Subcutaneous abdominal adipose tissue (tissue), 5 donors: Measurements from ENCODE around the gene ROCK2.
A peak's percentile ranks its signal among the peaks of the same experiment; 100 is the strongest.

Experiments
- H3K27ac ChIP-seq: one replicate; pipeline ENCODE4 v1.7.0; 2013; ENCODE audit warnings: low read depth, mild to moderate bottlenecking, inconsistent platforms, low read length, moderate library complexity
- H3K27me3 ChIP-seq, 5 donors: one replicate each; pipeline ENCODE4 v1.7.0; 2013; ENCODE audit warnings: low read length in 5 of 5, inconsistent platforms in 1 of 5; ENCODE audit not compliant: control insufficient read depth in 5 of 5, insufficient read depth in 4 of 5
- H3K36me3 ChIP-seq, 5 donors: one replicate each; pipeline ENCODE4 v1.7.0; 2013; ENCODE audit warnings: low read length in 5 of 5; ENCODE audit not compliant: control insufficient read depth in 5 of 5, insufficient read depth in 5 of 5
- H3K4me1 ChIP-seq, 5 donors: one replicate each; pipeline ENCODE4 v1.7.0; 2013; ENCODE audit warnings: low read length in 5 of 5, mild to moderate bottlenecking in 3 of 5, moderate library complexity in 1 of 5; ENCODE audit not compliant: control insufficient read depth in 5 of 5, insufficient read depth in 5 of 5
- H3K4me3 ChIP-seq, 5 donors: one replicate each; pipeline ENCODE4 v1.7.0; 2013; ENCODE audit warnings: low read length in 5 of 5, low read depth in 1 of 5
- H3K9ac ChIP-seq, 5 donors: one replicate each; pipeline ENCODE4 v1.7.0; 2013; ENCODE audit warnings: low read length in 5 of 5, mild to moderate bottlenecking in 4 of 5, moderate library complexity in 3 of 5
- H3K9me3 ChIP-seq, 5 donors: one replicate each; pipeline ENCODE4 v1.7.0; 2013; ENCODE audit warnings: low read length in 5 of 5; ENCODE audit not compliant: control insufficient read depth in 5 of 5
- donor health status: healthy.
- donor health status: healthy.
- donor health status: healthy.
- donor health status: healthy.
- donor health status: healthy.

ROCK2 gene

DNA sequence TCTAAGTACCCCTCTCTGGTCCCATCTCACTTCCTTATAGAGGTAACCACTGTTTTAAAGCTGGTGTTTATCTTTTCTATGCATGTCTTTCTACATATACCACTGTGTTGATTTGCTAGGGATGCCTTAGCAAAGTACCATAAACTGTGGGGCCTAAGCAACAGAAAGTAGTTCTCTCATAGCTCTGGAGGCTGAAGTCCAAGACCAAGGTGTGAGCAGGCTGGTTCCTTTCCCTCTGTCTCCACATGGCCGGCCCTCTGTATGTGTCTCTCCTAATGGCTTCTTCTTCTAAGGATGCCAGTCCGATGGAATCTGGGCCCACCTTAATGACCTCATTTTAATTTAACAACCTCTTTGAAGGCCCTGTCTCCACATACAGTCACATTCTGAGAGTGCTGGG, 40.8 kb upstream of the ROCK2 start:
- no peaks in the 10 kb centered on the region for H3K36me3 ChIP-seq
- H3K27ac ChIP-seq: no peak overlapping the region
- H3K9ac ChIP-seq: no peak overlapping the region
- no peaks in the 10 kb centered on the region for H3K27me3 ChIP-seq
- H3K4me1 ChIP-seq: peaks cover 0 to 14% (median 0%) of the 10 kb centered on the region in 5 donors
- no peaks in the 10 kb centered on the region for H3K9me3 ChIP-seq
- no peak overlapping the region for H3K4me3 ChIP-seq

- Histone ChIP-seq H3K4me1 (peaks cover 3 to 26% (median 16%) of the 10 kb centered on the region in 5 donors), H3K9ac (no peak overlapping the region)
Observed at GRCh38 chr2:11379558-11379957, 35.1 kb upstream of the ROCK2 start.

GRCh38 chr2:11377928-11378545, 33.6 kb upstream of the ROCK2 start:
- Histone ChIP-seq H3K36me3 (no peaks in the 10 kb centered on the region), H3K27ac (peak overlapping the region; percentile 54)

More at GRCh38 chr2:11379558-11379957, 35.1 kb upstream of the ROCK2 start:
- Histone ChIP-seq H3K9me3 (no peaks in the 10 kb centered on the region), H3K36me3 (no peaks in the 10 kb centered on the region), H3K27ac (no peak overlapping the region), H3K27me3 (no peaks in the 10 kb centered on the region), H3K4me3 (no peak overlapping the region)

DNA sequence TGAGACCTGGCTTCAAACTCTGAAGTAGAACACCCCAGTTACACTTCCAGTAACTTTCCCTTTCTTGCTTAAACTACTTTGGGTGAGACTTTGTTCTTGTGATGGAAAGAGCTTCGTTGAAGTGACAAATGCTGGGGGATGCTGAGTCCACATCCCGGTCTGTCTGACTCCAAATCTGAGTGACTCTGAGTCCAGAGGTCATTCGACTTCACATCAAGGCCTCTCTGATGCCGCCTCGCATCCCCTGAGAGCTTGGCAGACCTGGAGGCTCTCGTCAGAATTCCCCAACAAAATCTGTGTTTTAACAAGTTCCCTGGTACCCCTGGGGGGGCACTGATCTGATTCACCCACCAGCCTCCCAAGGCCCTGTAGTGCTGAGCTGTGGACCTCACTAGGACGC, 31.6 kb upstream of the ROCK2 start:
- Histone ChIP-seq H3K9ac (peak overlapping the region in 1 of 5 donors; percentile 75), H3K27me3 (no peaks in the 10 kb centered on the region), H3K27ac (no peak overlapping the region), H3K9me3 (no peaks in the 10 kb centered on the region), H3K4me1 (peaks cover 6 to 33% (median 21%) of the 10 kb centered on the region in 5 donors), H3K4me3 (no peak overlapping the region), H3K36me3 (no peaks in the 10 kb centered on the region)

More at GRCh38 chr2:11377928-11378545, 33.6 kb upstream of the ROCK2 start:
- Histone ChIP-seq H3K4me1 (peaks cover 6 to 32% (median 21%) of the 10 kb centered on the region in 5 donors), H3K27me3 (no peaks in the 10 kb centered on the region), H3K9me3 (no peaks in the 10 kb centered on the region), H3K4me3 (peak overlapping the region in 2 of 5 donors; percentile 37 to 42), H3K9ac (no peak overlapping the region)

DNA sequence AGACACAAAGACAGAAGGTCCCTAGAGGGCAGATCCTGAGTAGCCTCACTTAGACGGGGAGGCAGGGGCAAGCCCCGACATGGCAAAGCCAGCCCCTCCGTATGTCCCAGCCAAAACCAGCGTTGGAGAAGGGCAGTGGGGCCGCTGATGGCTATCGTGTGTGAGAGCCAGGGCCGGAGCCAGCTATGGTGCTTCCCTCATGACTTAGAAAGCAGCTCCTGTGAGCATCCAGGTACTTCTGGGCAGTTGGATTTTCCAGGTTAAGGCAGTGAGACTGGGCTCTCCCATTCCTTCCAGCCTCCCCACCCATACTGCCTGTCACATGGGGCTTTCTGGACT, 31.2 kb upstream of the ROCK2 start:
- Histone ChIP-seq H3K27me3 (no peaks in the 10 kb centered on the region), H3K9me3 (no peaks in the 10 kb centered on the region), H3K36me3 (no peaks in the 10 kb centered on the region), H3K9ac (peak overlapping the region in 1 of 5 donors; percentile 75), H3K4me1 (peaks cover 6 to 33% (median 21%) of the 10 kb centered on the region in 5 donors), H3K4me3 (no peak overlapping the region), H3K27ac (peak overlapping the region; percentile 88)

DNA sequence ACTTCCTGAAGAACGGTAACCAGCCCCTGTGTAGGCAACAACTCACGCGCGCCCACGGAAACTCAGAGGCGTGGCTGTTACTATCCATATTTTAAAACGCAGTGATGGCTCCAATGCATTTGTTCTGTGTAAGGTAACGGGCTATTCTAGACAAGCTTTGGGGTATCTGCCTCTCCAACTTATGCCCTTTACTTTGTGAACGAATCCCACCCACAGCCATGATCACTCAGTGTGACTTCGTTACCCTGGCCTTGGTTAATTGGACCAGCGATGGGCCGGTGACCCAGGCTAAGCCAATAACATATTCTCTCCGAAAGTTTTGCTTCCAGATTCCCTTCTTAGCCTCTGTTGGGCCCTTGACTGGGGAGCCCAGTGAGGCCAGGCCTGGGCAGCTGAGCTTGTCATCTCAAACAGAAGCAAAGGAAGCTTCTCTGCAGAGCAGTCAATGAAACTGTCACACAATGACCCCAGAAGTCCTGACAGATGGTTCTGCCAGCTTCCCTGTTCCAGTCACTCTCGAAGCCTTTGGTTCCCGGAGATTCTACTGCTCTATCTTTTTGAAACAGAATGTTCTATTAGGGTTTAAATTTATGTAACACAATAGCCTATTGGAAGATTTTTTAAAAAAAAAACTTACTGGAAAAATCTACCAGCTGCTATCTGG, 30.7 kb upstream of the ROCK2 start:
- Histone ChIP-seq H3K27me3 (no peaks in the 10 kb centered on the region), H3K9me3 (no peaks in the 10 kb centered on the region), H3K4me1 (peaks cover 6 to 33% (median 21%) of the 10 kb centered on the region in 5 donors), H3K27ac (peak overlapping the region; percentile 88), H3K36me3 (no peaks in the 10 kb centered on the region), H3K4me3 (peak overlapping the region in 3 of 5 donors; percentile 4 to 34 (median 19)), H3K9ac (peak overlapping the region in 4 of 5 donors; percentile 26 to 67 (median 44))

DNA sequence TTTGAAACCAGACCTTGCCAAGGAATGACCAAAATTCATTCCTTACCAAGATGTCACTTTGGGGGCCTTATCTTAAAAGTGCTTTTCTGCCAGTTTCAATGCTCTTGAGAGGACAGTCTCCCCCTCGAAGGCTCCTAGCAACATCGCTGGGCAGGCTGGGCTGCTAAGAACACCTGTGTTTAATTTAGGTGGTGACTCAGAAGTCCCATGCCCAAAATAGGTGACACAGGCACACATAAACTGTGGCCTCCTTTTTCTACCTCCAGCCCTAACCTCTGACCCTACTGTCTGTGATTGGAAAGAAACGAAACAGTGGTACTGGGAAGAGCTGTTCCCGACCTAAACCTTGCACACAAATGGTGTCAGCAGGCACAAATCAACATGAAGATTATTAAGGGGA, 28.7 kb upstream of the ROCK2 start:
- Histone ChIP-seq H3K27ac (no peak overlapping the region), H3K9me3 (no peaks in the 10 kb centered on the region), H3K4me1 (peaks cover 7 to 34% (median 25%) of the 10 kb centered on the region in 5 donors), H3K27me3 (no peaks in the 10 kb centered on the region), H3K36me3 (no peaks in the 10 kb centered on the region), H3K9ac (no peak overlapping the region), H3K4me3 (no peak overlapping the region)

DNA sequence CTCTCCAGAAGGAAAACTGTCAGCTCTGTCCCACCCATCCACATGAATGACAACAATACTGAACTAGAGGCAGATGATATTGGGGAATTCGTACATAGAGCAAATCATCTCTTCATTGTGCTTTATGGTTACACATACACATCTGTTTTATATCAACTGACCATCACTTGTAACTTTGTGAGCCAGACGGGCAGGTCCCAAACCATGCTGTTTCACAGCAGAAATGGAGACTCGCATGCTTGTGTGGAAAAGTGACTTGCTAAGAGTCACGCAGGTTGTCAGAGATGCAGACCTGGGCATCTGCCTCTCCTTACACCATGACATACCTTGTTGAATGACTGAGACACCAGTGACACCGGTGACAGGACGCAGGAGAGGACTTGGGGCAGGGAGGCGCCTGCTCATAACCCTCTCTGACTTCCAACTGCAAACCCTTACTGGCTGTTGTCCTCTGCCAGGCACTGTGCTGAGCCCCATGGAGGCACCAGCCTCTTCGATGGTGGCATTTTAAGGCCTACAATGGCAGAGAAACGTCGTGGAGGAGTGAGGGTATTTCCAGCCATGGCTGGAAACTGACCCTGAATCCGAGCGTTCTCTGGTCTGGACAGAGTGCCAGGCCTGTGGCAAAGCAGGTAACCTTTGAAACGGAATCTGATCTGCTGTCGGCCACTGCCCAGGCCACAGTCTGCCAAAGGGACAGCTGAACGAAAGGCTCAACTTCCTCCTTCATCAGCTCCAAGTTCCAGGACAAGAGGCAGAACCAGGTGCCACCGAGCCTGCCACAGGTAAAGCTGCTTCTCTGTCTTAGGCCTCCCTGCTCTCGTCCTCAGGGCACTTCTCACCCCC, 26.9 kb upstream of the ROCK2 start:
- no peaks in the 10 kb centered on the region for H3K36me3 ChIP-seq
- no peaks in the 10 kb centered on the region for H3K9me3 ChIP-seq
- H3K4me3 ChIP-seq: no peak overlapping the region
- no peak overlapping the region for H3K9ac ChIP-seq
- no peak overlapping the region for H3K27ac ChIP-seq
- H3K27me3 ChIP-seq: no peaks in the 10 kb centered on the region
- peaks cover 9 to 42% (median 35%) of the 10 kb centered on the region in 5 donors for H3K4me1 ChIP-seq

DNA sequence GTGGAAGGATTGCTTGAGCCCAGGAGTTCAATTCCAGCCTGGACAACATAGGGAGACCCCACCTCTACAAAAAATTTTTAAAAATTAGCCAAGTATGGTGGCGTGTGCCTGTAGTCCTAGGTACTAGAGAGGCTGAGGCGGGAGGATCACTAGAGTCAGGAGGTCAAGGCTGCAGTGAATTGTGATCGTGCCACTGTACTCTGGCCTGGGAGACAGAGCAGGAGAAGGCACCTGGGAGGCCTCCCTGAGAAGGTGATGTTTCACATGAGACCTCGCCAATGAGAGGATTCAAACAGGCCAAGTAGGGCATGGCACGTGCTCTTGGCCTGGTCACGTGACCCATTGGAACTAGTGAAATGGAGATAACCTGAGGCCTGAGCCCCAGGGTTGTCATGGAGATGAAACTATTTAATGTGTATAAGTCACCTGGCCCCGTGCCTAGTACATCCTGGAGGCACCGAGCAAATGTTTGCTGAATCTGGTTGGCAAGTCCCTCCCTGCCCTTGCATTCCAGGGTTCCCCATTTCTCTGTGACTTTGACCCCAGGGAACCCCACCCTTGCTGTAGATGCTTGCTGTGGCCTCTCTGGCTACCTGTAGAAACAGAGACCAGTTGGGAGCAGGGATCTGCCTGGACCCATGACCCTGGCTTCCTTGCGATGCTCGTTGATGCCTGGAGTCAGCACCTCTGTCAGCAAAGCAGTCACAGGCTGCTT, 26.1 kb upstream of the ROCK2 start:
- Histone ChIP-seq H3K9ac (no peak overlapping the region), H3K27me3 (no peaks in the 10 kb centered on the region), H3K9me3 (no peaks in the 10 kb centered on the region), H3K36me3 (no peaks in the 10 kb centered on the region), H3K27ac (no peak overlapping the region), H3K4me1 (peaks cover 9 to 39% (median 32%) of the 10 kb centered on the region in 5 donors), H3K4me3 (no peak overlapping the region)
